Liver (tissue), 3 donors: ENCODE measurements around the gene PTPRD.

Source experiments
- CTCF ChIP-seq: fragments of 150-350 bp; IDR thresholded peaks from 2 replicates; pipeline ENCODE4 v1.5.1; 2017; ENCODE audit warnings: improper control_type of control experiment, low read depth, low read length; ENCODE audit not compliant: missing input control
- GABPA ChIP-seq, 2 donors: IDR thresholded peaks in 1 of 2; conservative IDR thresholded peaks in 1 of 2; 2 replicates each; pipeline ENCODE4 v1.6.1; 2016; ENCODE audit warnings: antibody characterized with exemption in 2 of 2, mild to moderate bottlenecking in 1 of 2, moderate library complexity in 1 of 2
- NR2F2 ChIP-seq: IDR thresholded peaks from 2 replicates; pipeline ENCODE4 v1.6.1; 2016; ENCODE audit warnings: antibody characterized with exemption
- TAF1 ChIP-seq: conservative IDR thresholded peaks from 2 replicates; pipeline ENCODE4 v1.6.1; 2016; ENCODE audit warnings: antibody characterized with exemption, mild to moderate bottlenecking
- YY1 ChIP-seq: IDR thresholded peaks from 2 replicates; pipeline ENCODE4 v1.6.1; 2016; ENCODE audit warnings: antibody characterized with exemption, mild to moderate bottlenecking
- donor health status: healthy.
- donor health status: healthy.

- TF ChIP-seq CTCF (no peak), GABPA (IDR thresholded peaks at IDR 0.05 in 1 of 2, conservative IDR thresholded peaks at IDR 0.05 in 1 of 2) (no peak), TAF1 (no peak), NR2F2 (peak; percentile 51), YY1 (peak; percentile 80)
Observed at GRCh38 chr9:8660383-8660782, 1952.4 kb downstream of the PTPRD start.
